ENCODE data around the gene SLC44A5.
"Not testable (repeated sequence)": the region's sequence is repeated elsewhere in the genome, so short reads cannot be mapped to it uniquely, and the experiment has no call there.

The SLC44A5 gene

DNA sequence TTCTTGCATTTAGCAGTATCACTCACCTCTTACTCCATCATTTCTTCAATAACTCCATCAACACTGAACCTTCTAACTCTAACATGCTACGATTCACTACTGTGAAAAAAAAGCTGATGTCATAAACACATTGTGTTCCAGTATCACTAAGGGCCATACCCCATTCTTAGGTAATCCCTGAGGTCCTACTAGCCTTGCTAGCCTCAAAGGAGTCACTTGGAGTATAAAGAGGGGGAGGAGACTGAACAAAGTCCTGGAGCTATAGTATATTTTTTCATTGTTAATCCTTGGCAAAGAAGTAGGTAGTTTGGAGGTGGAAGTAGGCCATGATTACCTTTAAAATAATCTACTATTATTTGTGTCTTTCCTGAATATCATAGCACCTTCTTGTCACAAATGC is at the start of gene SLC44A5:
Gene SLC44A5, minus strand, starts transcription at position 101 of the 400 bp plus-strand sequence. CDS start 69,667 bp downstream, outside the sequence.
- Histone ChIP-seq H3K4me2 (peak within 1 kb of the TSS in 8 of 11 experiments; percentile 1 to 38 (median 16); a peak in 8 of 22 replicates), H3K27ac (no peak within 1 kb of the TSS), H3K4me3 (no peak within 1 kb of the TSS), H3K9me3 (replicated peaks in 1 of 11) (peaks cover 0 to 5% (median 0%) of the 10 kb centered on the region in 11 experiments; a peak in 1 of 22 replicates), H3K9ac (no peak within 1 kb of the TSS), H3K4me1 (peaks cover 6 to 18% (median 10%) of the 10 kb centered on the region in 10 experiments; a peak in 12 of 20 replicates), H3K36me3 (no peaks in the 10 kb centered on the region), H3K27me3 (peaks cover 0 to 11% (median 0%) of the 10 kb centered on the region in 11 experiments; a peak in 3 of 22 replicates), H4K20me1 (no peaks in the 10 kb centered on the region)
- TF ChIP-seq Cebpa-rat (IDR thresholded peaks at IDR 0.05): no peak

DNA sequence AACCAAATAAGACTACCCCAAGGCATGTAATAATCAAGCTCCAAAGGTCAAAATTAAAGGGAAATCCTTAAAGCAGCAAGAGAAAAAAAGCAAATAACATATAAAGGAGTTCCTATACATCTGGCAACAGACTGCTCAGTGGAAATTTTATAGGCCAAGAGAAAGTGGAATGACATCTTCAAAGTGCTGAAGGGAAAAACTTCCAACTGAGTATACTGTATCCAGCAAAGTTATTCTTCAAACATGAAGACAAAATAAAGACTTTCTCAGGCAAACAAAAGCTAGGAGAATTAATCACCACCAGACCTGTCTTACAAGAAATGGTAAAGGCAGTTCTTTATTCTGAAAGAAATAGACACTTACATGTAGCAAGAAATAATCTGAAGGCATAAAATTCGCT is 45.0 kb upstream of the SLC44A5 start:
- Histone ChIP-seq H3K9me3 (replicated peaks in 1 of 11) (peaks cover 18 to 26% (median 21%) of the 10 kb centered on the region in 11 experiments), H3K4me1 (no peaks in the 10 kb centered on the region), H3K4me3 (no peak overlapping the region), H3K27ac (no peak overlapping the region), H3K9ac (no peak overlapping the region), H4K20me1 (no peaks in the 10 kb centered on the region), H3K36me3 (no peaks in the 10 kb centered on the region), H3K27me3 (no peaks in the 10 kb centered on the region), H3K4me2 (no peak overlapping the region)
- no peak for TF ChIP-seq Cebpa-rat (IDR thresholded peaks at IDR 0.05)

- not testable (repeated sequence) for H3K4me1 ChIP-seq, H3K36me3 ChIP-seq, H4K20me1 ChIP-seq, H3K4me3 ChIP-seq, H3K27ac ChIP-seq, H3K9ac ChIP-seq, H3K27me3 ChIP-seq, H3K4me2 ChIP-seq
- peaks cover 19 to 32% (median 23%) of the 10 kb centered on the region in 11 experiments for H3K9me3 ChIP-seq (replicated peaks in 1 of 11)
Measured at GRCh38 chr1:75647183-75647582, 36.3 kb upstream of the SLC44A5 start.

DNA sequence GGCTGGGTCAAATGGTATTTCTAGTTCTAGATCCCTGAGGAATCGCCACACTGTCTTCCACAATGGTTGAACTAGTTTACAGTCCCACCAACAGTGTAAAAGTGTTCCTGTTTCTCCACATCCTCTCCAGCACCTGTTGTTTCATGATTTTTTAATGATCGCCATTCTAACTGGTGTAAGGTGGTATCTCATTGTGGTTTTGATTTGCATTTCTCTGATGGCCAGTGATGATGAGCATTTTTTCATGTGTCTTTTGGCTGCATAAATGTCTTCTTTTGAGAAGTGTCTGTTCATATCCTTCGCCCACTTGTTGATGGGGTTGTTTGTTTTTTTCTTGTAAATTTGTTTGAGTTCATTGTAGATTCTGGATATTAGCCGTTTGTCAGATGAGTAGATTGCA is 34.2 kb upstream of the SLC44A5 start:
- H3K9ac ChIP-seq, H3K36me3 ChIP-seq, H3K4me3 ChIP-seq, H4K20me1 ChIP-seq, H3K4me2 ChIP-seq, H3K27me3 ChIP-seq, H3K27ac ChIP-seq: not testable (repeated sequence)
- peaks cover 0 to 11% (median 0%) of the 10 kb centered on the region in 10 experiments; a peak in 2 of 20 replicates for H3K4me1 ChIP-seq
- H3K9me3 ChIP-seq (replicated peaks in 1 of 11): peaks cover 19 to 32% (median 23%) of the 10 kb centered on the region in 11 experiments

- no peaks in the 10 kb centered on the region for H3K27me3 ChIP-seq
- peaks cover 19 to 30% (median 23%) of the 10 kb centered on the region in 11 experiments for H3K9me3 ChIP-seq (replicated peaks in 1 of 11)
- H3K9ac ChIP-seq: no peak overlapping the region
- H3K27ac ChIP-seq: no peak overlapping the region
- no peak overlapping the region for H3K4me3 ChIP-seq
- TF ChIP-seq Cebpa-rat (IDR thresholded peaks at IDR 0.05): no peak
- no peaks in the 10 kb centered on the region for H3K36me3 ChIP-seq
- no peak overlapping the region for H3K4me2 ChIP-seq
- peaks cover 0 to 11% (median 0%) of the 10 kb centered on the region in 10 experiments; a peak in 2 of 20 replicates for H3K4me1 ChIP-seq
- no peaks in the 10 kb centered on the region for H4K20me1 ChIP-seq
Measured at GRCh38 chr1:75643460-75643859, 32.5 kb upstream of the SLC44A5 start.

DNA sequence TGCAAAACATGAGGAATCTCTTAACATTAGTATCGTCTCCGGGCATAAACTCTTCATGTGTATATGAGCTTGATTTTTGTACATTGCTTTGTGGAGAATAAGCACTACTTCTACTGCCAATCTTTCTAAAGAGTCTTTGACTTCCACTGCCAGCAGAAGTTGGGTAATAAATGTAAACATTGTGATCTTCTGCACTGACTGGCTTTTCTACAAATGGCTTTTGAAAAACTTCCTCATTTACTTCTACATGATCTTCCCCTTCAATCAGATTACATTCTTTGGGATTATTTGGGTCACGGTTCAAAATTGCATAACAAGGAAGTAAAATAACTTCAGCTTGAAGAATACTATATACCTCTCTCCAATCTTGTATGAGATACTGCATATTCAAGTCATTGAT is 30.4 kb upstream of the SLC44A5 start:
- H3K36me3 ChIP-seq: no peaks in the 10 kb centered on the region
- no peak overlapping the region for H3K4me2 ChIP-seq
- H3K4me3 ChIP-seq: no peak overlapping the region
- H3K9me3 ChIP-seq (replicated peaks in 1 of 11): peaks cover 2 to 8% (median 5%) of the 10 kb centered on the region in 11 experiments; a peak in 21 of 22 replicates
- H4K20me1 ChIP-seq: no peaks in the 10 kb centered on the region
- no peaks in the 10 kb centered on the region for H3K27me3 ChIP-seq
- H3K4me1 ChIP-seq: peaks cover 0 to 11% (median 0%) of the 10 kb centered on the region in 10 experiments; a peak in 2 of 20 replicates
- no peak overlapping the region for H3K9ac ChIP-seq
- no peak for TF ChIP-seq Cebpa-rat (IDR thresholded peaks at IDR 0.05)
- H3K27ac ChIP-seq: no peak overlapping the region

DNA sequence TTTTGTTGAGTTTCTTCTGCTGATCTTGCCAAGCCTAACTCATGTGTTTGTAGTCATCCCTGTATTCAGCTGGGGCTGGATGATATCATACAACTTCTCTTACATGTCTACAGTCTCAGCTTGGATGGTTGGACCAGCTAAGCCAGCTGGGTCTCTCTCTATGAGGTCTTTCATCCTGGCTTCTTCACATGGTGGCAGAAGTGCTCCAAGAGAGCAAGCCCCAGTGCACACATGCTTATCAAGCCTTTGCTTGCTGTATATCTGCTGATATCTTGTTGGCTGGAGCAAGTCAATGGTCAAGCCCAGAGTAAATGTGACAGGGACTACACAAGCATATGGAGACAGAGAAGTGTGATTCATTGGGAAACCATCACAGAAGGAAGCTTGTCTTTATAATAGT is 29.2 kb upstream of the SLC44A5 start:
- Histone ChIP-seq H3K4me1 (peaks cover 0 to 11% (median 0%) of the 10 kb centered on the region in 10 experiments; a peak in 2 of 20 replicates), H3K27ac (no peak overlapping the region), H4K20me1 (no peaks in the 10 kb centered on the region), H3K36me3 (no peaks in the 10 kb centered on the region), H3K9ac (no peak overlapping the region), H3K27me3 (no peaks in the 10 kb centered on the region), H3K4me2 (no peak overlapping the region), H3K4me3 (no peak overlapping the region), H3K9me3 (replicated peaks in 1 of 11) (no peaks in the 10 kb centered on the region)
- TF ChIP-seq Cebpa-rat (IDR thresholded peaks at IDR 0.05): no peak

DNA sequence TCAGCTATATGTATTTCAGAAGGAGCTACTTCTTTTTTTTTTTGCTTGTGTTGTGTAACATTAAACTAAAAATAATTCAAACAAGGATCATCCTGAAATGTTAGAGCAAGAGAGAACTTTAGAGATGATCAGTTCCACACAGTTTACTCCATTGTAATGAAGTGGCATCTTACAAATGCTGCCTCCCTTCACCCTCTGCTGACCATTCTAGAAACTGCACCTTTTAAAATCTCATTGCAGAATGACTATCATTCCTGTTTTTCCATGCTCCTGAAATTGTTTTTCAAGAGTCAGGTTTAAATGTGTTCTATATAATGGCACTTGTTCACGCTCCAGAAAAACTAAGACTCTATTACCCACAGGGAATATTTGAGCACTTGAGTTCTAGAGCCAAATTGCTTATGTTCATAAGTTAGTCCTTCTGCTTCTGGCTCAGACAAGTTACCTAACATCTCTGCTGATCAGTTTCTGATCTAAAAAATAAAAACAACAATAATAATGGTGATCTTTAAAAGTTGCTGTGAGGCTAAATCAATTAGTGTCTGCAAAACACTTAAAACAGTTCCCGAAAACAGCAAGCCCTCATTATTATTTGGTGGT is 21.5 kb upstream of the SLC44A5 start:
- Histone ChIP-seq H3K9me3 (replicated peaks in 1 of 11) (no peaks in the 10 kb centered on the region), H3K4me3 (no peak overlapping the region), H3K27me3 (no peaks in the 10 kb centered on the region), H3K4me1 (peaks cover 0 to 6% (median 0%) of the 10 kb centered on the region in 10 experiments; a peak in 1 of 20 replicates), H3K27ac (no peak overlapping the region), H3K36me3 (no peaks in the 10 kb centered on the region), H4K20me1 (no peaks in the 10 kb centered on the region), H3K4me2 (no peak overlapping the region), H3K9ac (no peak overlapping the region)
- no peak for TF ChIP-seq Cebpa-rat (IDR thresholded peaks at IDR 0.05)

DNA sequence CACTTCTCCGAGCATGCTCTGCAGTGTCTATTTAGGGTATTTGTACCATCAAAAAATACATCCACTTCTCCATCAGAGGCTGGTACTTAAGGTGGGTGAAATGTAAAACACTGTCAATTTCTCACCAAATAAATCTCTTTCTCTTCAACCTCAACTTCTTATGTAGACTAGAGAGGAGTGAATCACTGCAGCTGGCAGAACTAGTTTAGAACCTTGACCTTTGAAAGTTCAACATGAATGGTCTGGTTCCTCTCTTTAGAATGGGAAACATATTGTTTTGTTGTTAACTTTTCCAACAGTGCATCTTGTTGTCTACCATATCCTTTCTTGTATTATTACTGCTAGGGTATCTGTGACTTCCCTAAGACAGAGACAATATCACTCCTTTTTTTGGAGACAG is 20.1 kb upstream of the SLC44A5 start:
- Histone ChIP-seq H3K9me3 (replicated peaks in 1 of 11) (no peaks in the 10 kb centered on the region), H3K4me1 (peaks cover 0 to 6% (median 0%) of the 10 kb centered on the region in 10 experiments; a peak in 1 of 20 replicates), H3K27me3 (no peaks in the 10 kb centered on the region), H3K9ac (no peak overlapping the region), H3K4me2 (no peak overlapping the region), H3K27ac (no peak overlapping the region), H3K36me3 (no peaks in the 10 kb centered on the region), H3K4me3 (no peak overlapping the region), H4K20me1 (no peaks in the 10 kb centered on the region)
- no peak for TF ChIP-seq Cebpa-rat (IDR thresholded peaks at IDR 0.05)

GRCh38 chr1:75630004-75630594 is 19.2 kb upstream of the SLC44A5 start:
- no peaks in the 10 kb centered on the region for H4K20me1 ChIP-seq
- no peaks in the 10 kb centered on the region for H3K9me3 ChIP-seq (replicated peaks in 1 of 11)
- H3K4me3 ChIP-seq: no peak overlapping the region
- TF ChIP-seq Cebpa-rat (IDR thresholded peaks at IDR 0.05): no peak
- H3K27ac ChIP-seq: no peak overlapping the region
- H3K36me3 ChIP-seq: no peaks in the 10 kb centered on the region
- H3K4me1 ChIP-seq: peaks cover 0 to 6% (median 0%) of the 10 kb centered on the region in 10 experiments; a peak in 1 of 20 replicates
- no peaks in the 10 kb centered on the region for H3K27me3 ChIP-seq
- H3K4me2 ChIP-seq: no peak overlapping the region
- no peak overlapping the region for H3K9ac ChIP-seq

Data from BLaER1 treated with 17β-estradiol and CSF1 and Interleukin-3, amounts not matched to agents 10 nM and 100 nM (cell line).